ENCODE data around the gene MAPKAP1. TPM values are rescaled to one million over a fixed set of nuclear protein-coding genes. Genes with fewer than 3 reads are reported as not detected.

MAPKAP1 gene
- total RNA-seq, 1 donor from 2014 or later: 76.9 TPM

- no peak for TF ChIP-seq CTCF (IDR thresholded peaks at IDR 0.05)
- Mint-ChIP-seq H3K27ac (ENCODE audit: unreplicated experiment) (no peak overlapping the region), H3K4me1 (ENCODE audit: unreplicated experiment) (peaks cover 17% of the 10 kb centered on the region), H3K36me3 (ENCODE audit: unreplicated experiment) (peaks cover 25% of the 10 kb centered on the region), H3K9me3 (ENCODE audit: unreplicated experiment) (no peaks in the 10 kb centered on the region), H3K4me3 (ENCODE audit: unreplicated experiment) (no peak overlapping the region), H3K27me3 (ENCODE audit: unreplicated experiment) (no peaks in the 10 kb centered on the region)
- no peak for DNase-seq (ENCODE audit: extremely low spot score, unreplicated experiment)
Measured at GRCh38 chr9:125475385-125475784, 231.6 kb downstream of the MAPKAP1 start.

- H3K27me3 Mint-ChIP-seq (ENCODE audit: unreplicated experiment): no peaks in the 10 kb centered on the region
- no peaks in the 10 kb centered on the region for H3K9me3 Mint-ChIP-seq (ENCODE audit: unreplicated experiment)
- no peak overlapping the region for H3K4me3 Mint-ChIP-seq (ENCODE audit: unreplicated experiment)
- H3K27ac Mint-ChIP-seq (ENCODE audit: unreplicated experiment): peak overlapping the region; percentile 31
- DNase-seq (ENCODE audit: extremely low spot score, unreplicated experiment): no peak
- H3K36me3 Mint-ChIP-seq (ENCODE audit: unreplicated experiment): peaks cover 19% of the 10 kb centered on the region
- TF ChIP-seq CTCF (IDR thresholded peaks at IDR 0.05): peak; percentile 24
- peaks cover 17% of the 10 kb centered on the region for H3K4me1 Mint-ChIP-seq (ENCODE audit: unreplicated experiment)
Measured at GRCh38 chr9:125472926-125473701, 233.9 kb downstream of the MAPKAP1 start.

- TF ChIP-seq CTCF (IDR thresholded peaks at IDR 0.05): no peak
- Mint-ChIP-seq H3K27ac (ENCODE audit: unreplicated experiment) (no peak overlapping the region), H3K4me3 (ENCODE audit: unreplicated experiment) (no peak overlapping the region), H3K4me1 (ENCODE audit: unreplicated experiment) (peaks cover 13% of the 10 kb centered on the region), H3K9me3 (ENCODE audit: unreplicated experiment) (no peaks in the 10 kb centered on the region), H3K27me3 (ENCODE audit: unreplicated experiment) (no peaks in the 10 kb centered on the region), H3K36me3 (ENCODE audit: unreplicated experiment) (peaks cover 16% of the 10 kb centered on the region)
- no peak for DNase-seq (ENCODE audit: extremely low spot score, unreplicated experiment)
Measured at GRCh38 chr9:125472562-125472925, 234.5 kb downstream of the MAPKAP1 start.

GRCh38 chr9:125470767-125471580 lies 236.0 kb downstream of the MAPKAP1 start:
- Mint-ChIP-seq H3K27me3 (ENCODE audit: unreplicated experiment) (no peaks in the 10 kb centered on the region), H3K4me3 (ENCODE audit: unreplicated experiment) (no peak overlapping the region), H3K4me1 (ENCODE audit: unreplicated experiment) (peaks cover 13% of the 10 kb centered on the region), H3K36me3 (ENCODE audit: unreplicated experiment) (peaks cover 20% of the 10 kb centered on the region), H3K27ac (ENCODE audit: unreplicated experiment) (no peak overlapping the region), H3K9me3 (ENCODE audit: unreplicated experiment) (no peaks in the 10 kb centered on the region)
- peak; percentile 48 for DNase-seq (ENCODE audit: extremely low spot score, unreplicated experiment)
- TF ChIP-seq CTCF (IDR thresholded peaks at IDR 0.05): no peak

GRCh38 chr9:125470189-125470588 lies 236.8 kb downstream of the MAPKAP1 start:
- no peak for TF ChIP-seq CTCF (IDR thresholded peaks at IDR 0.05)
- Mint-ChIP-seq H3K4me3 (ENCODE audit: unreplicated experiment) (no peak overlapping the region), H3K27ac (ENCODE audit: unreplicated experiment) (no peak overlapping the region), H3K36me3 (ENCODE audit: unreplicated experiment) (peaks cover 20% of the 10 kb centered on the region), H3K9me3 (ENCODE audit: unreplicated experiment) (no peaks in the 10 kb centered on the region), H3K27me3 (ENCODE audit: unreplicated experiment) (no peaks in the 10 kb centered on the region), H3K4me1 (ENCODE audit: unreplicated experiment) (peaks cover 13% of the 10 kb centered on the region)
- no peak for DNase-seq (ENCODE audit: extremely low spot score, unreplicated experiment)
